Sigmoid colon (tissue), 7 donors: Measurements from ENCODE around the gene HS6ST2. TPM values are rescaled to one million over a fixed set of nuclear protein-coding genes. Genes with fewer than 3 reads are reported as not detected.
A peak's percentile ranks its signal among the peaks of the same experiment; 100 is the strongest.

Source experiments
- DNase-seq: peaks from one replicate; pipeline ENCODE4 v3.0.0-alpha.2; 2019
- H3K27ac ChIP-seq, 4 donors: fragments of 200-600 bp; sonication (generic); one replicate each; pipeline ENCODE4 v1.5.1; 2016 to 2019; ENCODE audit warnings: mild to moderate bottlenecking in 1 of 4
- H3K27me3 ChIP-seq, 3 donors: fragments of 200-600 bp; sonication (generic); one replicate each; pipeline ENCODE4 v1.5.1; 2019; ENCODE audit warnings: mild to moderate bottlenecking in 1 of 3
- H3K36me3 ChIP-seq, 4 donors: fragments of 200-600 bp; sonication (generic); one replicate each; pipeline ENCODE4 v1.5.1; 2016 to 2019
- H3K4me1 ChIP-seq, 4 donors: fragments of 200-600 bp; sonication (generic); one replicate each; pipeline ENCODE4 v1.5.1; 2017 to 2019
- H3K4me3 ChIP-seq, 4 donors: fragments of 200-600 bp; sonication (generic); one replicate each; pipeline ENCODE4 v1.5.1; 2017 to 2019; ENCODE audit warnings: mild to moderate bottlenecking in 2 of 4, moderate library complexity in 1 of 4
- H3K9me3 ChIP-seq, 4 donors: fragments of 200-600 bp in 3 of 4; sonication (generic) in 3 of 4; one replicate each; pipeline versions ENCODE4 v1.5.1 to v1.6.1; 2013 to 2019
- CTCF ChIP-seq, 4 experiments: fragments of 450-650 bp in 3 of 4; fragments of 200-600 bp in 1 of 4; IDR thresholded peaks; one replicate each; pipeline ENCODE4 v1.5.1; 2016 to 2019; ENCODE audit warnings: antibody characterized with exemption in 4 of 4, mild to moderate bottlenecking in 3 of 4, moderate library complexity in 2 of 4
- EP300 ChIP-seq, 4 donors: sonication (generic); formaldehyde crosslinking; IDR thresholded peaks; one replicate each; pipeline ENCODE4 v1.6.1; 2017; ENCODE audit warnings: antibody characterized with exemption in 4 of 4
- POLR2A ChIP-seq, 2 donors: fragments of 450-650 bp; IDR thresholded peaks; one replicate each; pipeline ENCODE4 v1.6.1; 2016; ENCODE audit warnings: antibody characterized with exemption in 2 of 2, mild to moderate bottlenecking in 2 of 2, moderate library complexity in 2 of 2
- POLR2AphosphoS5 ChIP-seq, 4 donors: sonication (generic); formaldehyde crosslinking; IDR thresholded peaks; one replicate each; pipeline ENCODE4 v1.6.1; 2017; ENCODE audit warnings: antibody characterized with exemption in 4 of 4
- WGBS, 2 donors: extraction: QIAGEN DNeasy Blood & Tissue Kit; methylation state at CpG; one replicate each; pipeline ENCODE4 v1.1.7; 2013; 5-methylcytosine and 5-hydroxymethylcytosine counted together
- intact Hi-C: fragments of 100-400 bp; cut with DNase I; formaldehyde crosslinking; loops from one replicate; pipeline ENCODE4 v1.15.1; 2023
- polyA plus RNA-seq, 3 donors: library from polyadenylated mRNA; stranded (reverse); fragments of 200-250 nt; gene quantifications; one replicate each; pipeline ENCODE4 v1.2.3, GENCODE V29; 2013
- total RNA-seq, 4 donors: library from RNA; depleted of rRNA; stranded (reverse); fragments of >200 nt; gene quantifications; one replicate each; pipeline ENCODE4 v1.1.0, GENCODE V29; 2016
- donor health status: healthy with polysubstance abuse.
- donor health status: Bipolar disorder and iron deficiency.
- donor health status: healthy.

The HS6ST2 gene
- under 1 TPM; under 0.01 to 0.82 (median 0.27) TPM for total RNA-seq
- under 1 TPM in 2 of 3 donors, not detected in 1; 0.23 to 0.79 TPM for polyA plus RNA-seq

DNA sequence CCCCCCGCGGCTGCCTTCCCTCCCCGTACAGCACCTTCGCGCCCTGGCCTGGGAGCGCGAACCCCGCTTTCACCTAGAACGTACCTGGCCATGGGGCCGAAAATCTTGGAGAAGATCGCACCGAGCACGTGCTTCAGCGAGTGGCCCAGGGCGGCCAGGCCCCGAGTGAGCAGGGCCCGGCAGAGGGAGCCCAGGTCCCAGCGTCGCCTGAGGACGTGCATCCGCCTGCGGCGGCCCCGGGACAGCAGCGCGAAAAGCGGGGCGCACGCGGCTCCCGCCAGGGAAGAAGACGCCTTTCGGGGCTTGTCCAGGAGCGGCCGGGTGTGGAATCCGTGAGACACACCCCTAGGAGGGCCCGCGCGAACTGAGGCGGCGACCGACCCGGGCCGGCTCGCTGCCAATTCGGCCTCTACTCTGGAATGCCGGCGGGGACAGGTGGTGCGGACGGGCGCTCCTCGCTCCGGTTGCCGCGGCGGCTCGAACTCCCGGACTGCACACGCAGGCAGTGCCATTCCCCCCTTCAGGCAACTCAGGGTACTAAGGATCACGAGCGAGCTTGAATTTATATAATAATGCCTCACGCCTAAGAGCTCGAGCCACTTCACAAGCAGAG, at the start of gene HS6ST2:
TSS of gene HS6ST2 (minus strand) at position 539 of the 613 bp plus-strand sequence.
- TF ChIP-seq EP300 (IDR thresholded peaks at IDR 0.05) (no peak), CTCF (IDR thresholded peaks at IDR 0.05) (no peak), POLR2AphosphoS5 (IDR thresholded peaks at IDR 0.05) (no peak), POLR2A (IDR thresholded peaks at IDR 0.05) (no peak)
- 2% methylated on average over 63 of the region's 63 CpGs for WGBS, 2 donors
- H3K27ac ChIP-seq, result no peak within 1 kb of the TSS
- peaks cover 18 to 48% (median 25%) of the 10 kb centered on the region in 3 donors for H3K27me3 ChIP-seq
- H3K4me3 ChIP-seq, result peak within 1 kb of the TSS; percentile 29 to 51 (median 45)
- no peaks in the 10 kb centered on the region for H3K9me3 ChIP-seq
- intact Hi-C loops, result no loop called here
- H3K36me3 ChIP-seq, result no peaks in the 10 kb centered on the region
- DNase-seq, result no peak
- H3K4me1 ChIP-seq, result peaks cover 0 to 25% (median 18%) of the 10 kb centered on the region in 4 donors

DNA sequence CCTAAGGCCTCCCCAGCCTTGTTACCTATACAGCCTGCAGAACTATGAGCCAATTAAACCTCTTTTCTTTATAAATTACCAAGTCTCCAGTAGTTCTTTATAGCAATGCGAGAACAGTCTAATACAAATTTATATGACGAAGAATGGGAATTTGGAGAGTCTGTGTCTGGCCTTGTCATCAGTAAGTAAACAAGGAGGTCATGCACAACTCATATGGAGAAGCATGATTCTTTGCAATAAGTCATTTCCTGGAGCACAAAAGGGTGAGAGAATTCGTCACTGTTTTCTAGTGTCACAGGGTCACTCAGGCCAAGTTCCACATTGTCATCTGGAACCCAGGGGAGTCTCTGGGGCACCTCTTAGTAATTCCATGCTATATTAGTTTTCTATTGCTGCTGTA, 49.0 kb upstream of the HS6ST2 start:
- Histone ChIP-seq H3K4me1 (no peaks in the 10 kb centered on the region), H3K9me3 (no peaks in the 10 kb centered on the region), H3K4me3 (no peak overlapping the region), H3K27ac (no peak overlapping the region), H3K27me3 (no peaks in the 10 kb centered on the region), H3K36me3 (no peaks in the 10 kb centered on the region)
- intact Hi-C loops, result no loop called here
- TF ChIP-seq POLR2A (IDR thresholded peaks at IDR 0.05) (no peak), POLR2AphosphoS5 (IDR thresholded peaks at IDR 0.05) (no peak), CTCF (IDR thresholded peaks at IDR 0.05) (no peak), EP300 (IDR thresholded peaks at IDR 0.05) (no peak)
- 92 to 95% methylated on average over 3 of the region's 3 CpGs for WGBS, 2 donors
- no peak for DNase-seq

DNA sequence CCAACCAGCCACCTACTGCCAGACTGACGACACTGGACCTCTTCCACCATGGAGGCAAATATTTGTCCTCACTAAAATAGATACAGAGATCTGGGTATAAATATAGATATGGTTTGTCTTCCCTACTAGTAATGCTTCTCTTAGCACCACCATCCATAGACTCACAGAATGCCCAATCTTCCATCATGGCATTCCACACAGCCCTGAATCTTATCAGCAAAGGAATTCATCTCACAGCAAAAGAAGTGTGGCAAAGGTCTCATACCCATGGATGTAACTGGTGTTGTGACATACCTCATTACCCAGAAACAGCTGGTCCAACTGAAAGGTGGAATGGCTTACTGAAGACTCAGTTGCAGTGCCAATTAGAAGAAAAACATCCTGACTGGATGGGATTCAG, 47.2 kb upstream of the HS6ST2 start:
- WGBS, 2 donors, result 91 to 96% methylated on average over 1 of the region's 1 CpG
- Histone ChIP-seq H3K36me3 (no peaks in the 10 kb centered on the region), H3K27me3 (no peaks in the 10 kb centered on the region), H3K4me3 (no peak overlapping the region), H3K4me1 (no peaks in the 10 kb centered on the region), H3K9me3 (no peaks in the 10 kb centered on the region), H3K27ac (no peak overlapping the region)
- DNase-seq, result no peak
- TF ChIP-seq POLR2A (IDR thresholded peaks at IDR 0.05), result no peak
- TF ChIP-seq POLR2AphosphoS5 (IDR thresholded peaks at IDR 0.05), result no peak
- no peak for TF ChIP-seq EP300 (IDR thresholded peaks at IDR 0.05)
- TF ChIP-seq CTCF (IDR thresholded peaks at IDR 0.05), result no peak
- intact Hi-C loops, result no loop called here

GRCh38 chrX:133005042-133005441, 46.6 kb upstream of the HS6ST2 start:
- TF ChIP-seq POLR2A (IDR thresholded peaks at IDR 0.05), result no peak
- no peak for TF ChIP-seq EP300 (IDR thresholded peaks at IDR 0.05)
- TF ChIP-seq CTCF (IDR thresholded peaks at IDR 0.05), result peak in 3 of 4 experiments; percentile 19 to 39 (median 33)
- H3K9me3 ChIP-seq, result no peaks in the 10 kb centered on the region
- DNase-seq, result no peak
- H3K27ac ChIP-seq, result no peak overlapping the region
- intact Hi-C loops, result no loop called here
- no peaks in the 10 kb centered on the region for H3K4me1 ChIP-seq
- H3K36me3 ChIP-seq, result no peaks in the 10 kb centered on the region
- no peak overlapping the region for H3K4me3 ChIP-seq
- 9 to 10% methylated on average over 2 of the region's 2 CpGs for WGBS, 2 donors
- H3K27me3 ChIP-seq, result no peaks in the 10 kb centered on the region

- 82 to 85% methylated on average over 1 of the region's 1 CpG for WGBS, 2 donors
- intact Hi-C loops, result no loop called here
- no peaks in the 10 kb centered on the region for H3K9me3 ChIP-seq
- no peaks in the 10 kb centered on the region for H3K36me3 ChIP-seq
- no peaks in the 10 kb centered on the region for H3K27me3 ChIP-seq
- no peak for DNase-seq
- no peak overlapping the region for H3K27ac ChIP-seq
- no peak overlapping the region for H3K4me3 ChIP-seq
- no peaks in the 10 kb centered on the region for H3K4me1 ChIP-seq
- no peak for TF ChIP-seq EP300 (IDR thresholded peaks at IDR 0.05)
- no peak for TF ChIP-seq POLR2A (IDR thresholded peaks at IDR 0.05)
Observed at GRCh38 chrX:132999209-132999608, 40.8 kb upstream of the HS6ST2 start.
